Activated T-cell treated with anti-CD3 and anti-CD28 coated beads for 4 hours (primary cell): ENCODE results near the gene IFI27L2.
A peak's percentile ranks its signal among the peaks of the same experiment; 100 is the strongest.

ENCODE experiments used
- DNase-seq: peaks from one replicate; pipeline ENCODE4 v3.0.0-alpha.2; 2020

The IFI27L2 gene

GRCh38 chr14:94098326-94098992 lies 30.9 kb downstream of the IFI27L2 start:
- no peak for DNase-seq

DNA sequence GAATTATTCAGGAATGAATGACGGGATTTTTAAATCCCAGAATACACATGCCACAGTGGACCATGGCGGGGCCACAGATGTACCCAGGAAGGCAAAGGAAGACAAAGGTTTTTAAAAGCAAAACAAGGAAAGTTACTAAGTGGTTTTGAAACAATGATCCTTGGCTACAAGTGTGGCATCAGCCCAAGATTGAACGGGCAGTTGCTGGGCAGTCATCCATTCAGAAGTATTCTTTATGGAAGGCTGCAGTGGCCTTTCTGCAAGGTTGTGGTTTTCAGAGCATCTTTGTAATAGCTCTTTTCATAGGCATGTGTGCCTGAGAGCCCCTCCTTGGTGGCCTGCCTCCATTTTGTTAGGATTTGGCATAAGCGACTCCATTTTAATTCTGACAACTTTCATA lies 32.3 kb downstream of the IFI27L2 start:
- no peak for DNase-seq

DNA sequence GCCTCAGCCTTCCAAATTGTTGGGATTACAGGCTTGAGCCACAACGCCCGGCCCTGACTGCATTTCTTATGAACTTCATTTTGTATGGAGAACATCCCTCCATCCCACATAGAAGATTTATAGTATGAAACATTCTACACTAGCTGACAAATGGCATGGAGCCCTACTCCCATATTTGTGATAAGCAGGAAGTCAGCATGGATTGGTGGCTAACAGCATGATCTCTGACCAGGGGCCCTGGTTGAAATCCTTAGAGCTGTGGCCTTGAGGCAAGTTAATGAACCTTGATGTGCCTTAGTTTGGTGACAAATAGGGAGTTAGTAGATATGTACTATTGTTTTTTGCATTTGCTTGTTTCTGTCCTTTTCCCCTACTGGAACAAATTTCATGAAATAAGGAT lies 36.0 kb downstream of the IFI27L2 start:
- no peak for DNase-seq

GRCh38 chr14:94089479-94089878 lies 39.9 kb downstream of the IFI27L2 start:
- DNase-seq: no peak

DNA sequence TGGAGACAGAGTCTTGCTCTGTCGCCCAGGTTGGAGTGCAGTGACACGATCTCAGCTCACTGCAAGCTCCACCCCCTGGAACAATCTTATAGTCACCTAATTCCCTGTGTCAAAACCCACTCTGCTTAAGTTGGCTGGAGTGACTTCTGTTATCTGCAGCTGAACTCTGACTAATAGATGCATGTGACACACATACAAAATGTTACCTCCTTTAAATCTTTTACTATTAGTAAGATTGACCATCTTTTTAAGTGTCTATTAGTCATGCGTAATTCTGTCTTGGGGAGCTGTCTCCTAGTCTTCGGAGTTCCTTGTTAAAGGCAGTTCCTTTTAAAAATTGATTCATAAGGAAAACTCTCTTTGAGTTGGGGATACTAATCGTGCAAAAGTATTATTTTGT lies 40.9 kb downstream of the IFI27L2 start:
- DNase-seq: no peak

GRCh38 chr14:94087891-94088290 lies 41.5 kb downstream of the IFI27L2 start:
- no peak for DNase-seq

DNA sequence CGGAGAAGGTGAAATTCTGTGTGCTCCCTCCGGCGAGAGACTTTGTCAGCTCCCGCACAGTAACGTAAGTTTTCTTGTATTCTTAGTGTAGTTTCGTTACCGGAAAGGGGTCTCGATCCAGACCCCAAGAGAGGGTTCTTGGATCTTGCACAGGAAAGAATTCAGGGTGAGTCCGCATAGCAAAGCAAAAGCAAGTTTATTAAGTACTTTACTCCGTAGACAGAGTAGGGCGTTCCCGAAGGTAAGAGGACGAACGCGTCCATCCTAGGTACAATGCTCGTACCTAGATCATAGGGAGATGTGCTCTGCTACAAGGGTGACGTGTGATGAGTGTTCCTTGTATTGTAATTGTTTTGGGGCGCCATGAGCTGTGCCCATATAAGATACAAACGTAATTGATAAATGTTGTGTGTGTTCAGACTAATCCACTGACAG lies 48.0 kb downstream of the IFI27L2 start:
- DNase-seq: no peak

DNA sequence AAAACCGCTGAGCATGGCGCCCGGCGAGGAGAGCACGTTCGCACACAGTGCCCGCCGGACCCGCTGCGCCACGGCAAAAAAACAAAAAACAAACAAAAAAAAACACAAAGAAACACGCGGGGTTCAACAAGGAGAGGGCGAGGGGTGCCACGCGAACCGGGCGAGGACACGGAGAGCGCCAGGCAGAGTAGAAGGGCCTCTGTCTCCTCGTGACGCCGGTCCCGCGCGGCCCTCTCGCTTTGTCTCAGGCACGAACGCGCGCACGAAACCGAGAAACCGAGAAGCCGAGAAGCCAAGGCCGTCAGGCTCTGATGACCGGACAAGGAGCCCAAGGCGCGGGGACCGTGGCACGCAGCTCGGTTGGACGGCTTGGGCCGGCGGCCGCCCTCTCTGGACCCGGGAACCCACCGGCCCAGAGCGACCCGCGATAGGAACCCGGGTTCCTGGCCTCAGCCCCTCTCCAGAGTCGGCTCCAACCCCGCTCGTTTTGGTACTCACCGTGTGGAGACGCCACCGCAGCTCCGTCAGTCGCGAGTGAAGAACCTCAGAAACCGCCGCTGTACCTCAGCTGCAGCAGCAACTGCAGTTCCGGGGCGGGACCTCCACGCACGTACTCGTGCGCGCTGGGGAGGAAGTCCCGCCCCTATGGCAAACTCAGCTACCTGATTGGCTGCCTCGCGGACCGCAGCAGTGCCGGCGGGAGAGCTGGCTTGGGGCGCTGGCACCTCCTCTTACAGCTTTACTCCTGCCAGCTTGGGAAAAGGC lies 48.6 kb downstream of the IFI27L2 start, which contains the start of the genes DDX24 and IFI27L1:
TSS of gene DDX24 (minus strand) at position 582 of the 765 bp plus-strand sequence. CDS start 1,460 bp downstream, outside the sequence.
TSS of gene IFI27L1 (plus strand) at position 690 of the 765 bp plus-strand sequence. CDS start 15,628 bp downstream, outside the sequence.
- DNase-seq: peak; percentile 93

GRCh38 chr14:94079891-94080620 lies 49.3 kb downstream of the IFI27L2 start:
- no peak for DNase-seq

DNA sequence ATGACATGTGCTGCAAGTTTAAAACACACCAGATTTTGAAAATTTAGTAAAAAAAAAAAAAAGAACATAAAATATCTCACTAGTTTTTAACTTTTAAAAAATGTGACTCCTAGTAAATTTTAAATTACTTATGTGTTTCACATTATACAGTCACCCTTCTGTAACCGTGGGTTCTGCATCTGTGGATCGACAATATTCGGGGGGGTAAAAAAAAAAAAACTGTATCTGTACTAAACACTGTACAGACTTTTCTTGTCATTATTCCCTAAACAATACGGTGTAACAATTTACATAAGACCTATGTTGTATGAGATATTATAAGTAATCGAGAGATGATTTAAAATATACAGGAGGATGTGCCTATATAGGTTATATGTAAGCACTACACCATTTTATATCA lies 51.6 kb downstream of the IFI27L2 start:
- no peak for DNase-seq
